H9 (cell line): ENCODE results near the gene MYCBPAP. TPM values are rescaled to one million over a fixed set of nuclear protein-coding genes. Genes with fewer than 3 reads are reported as not detected.

Experiments used
- DNase-seq: peaks from one replicate; pipeline ENCODE4 v3.0.0-alpha.2; 2017
- H2AFZ ChIP-seq: one replicate; pipeline ENCODE4 v1.6.1; 2013; ENCODE audit warnings: mild to moderate bottlenecking, low read length, control low read depth, moderate library complexity
- H2AK5ac ChIP-seq: 2 replicates; pipeline ENCODE4 v1.6.1; 2013; ENCODE audit warnings: low read length, control low read depth, mixed read lengths; ENCODE audit not compliant: insufficient read length
- H2BK120ac ChIP-seq: one replicate; pipeline ENCODE4 v1.6.1; 2013; ENCODE audit warnings: low read depth, mild to moderate bottlenecking, low read length, control low read depth, inconsistent platforms; ENCODE audit not compliant: poor library complexity, severe bottlenecking
- H2BK12ac ChIP-seq: 2 replicates; pipeline ENCODE4 v1.6.1; 2013; ENCODE audit warnings: low read length, control low read depth, mixed read lengths, low read depth; ENCODE audit not compliant: insufficient read length
- H2BK15ac ChIP-seq: 2 replicates; pipeline ENCODE4 v1.6.1; 2013; ENCODE audit warnings: low read depth, low read length, control low read depth
- H2BK20ac ChIP-seq: one replicate; pipeline ENCODE4 v1.6.1; 2013; ENCODE audit warnings: low read depth, mild to moderate bottlenecking, low read length, control low read depth, inconsistent platforms; ENCODE audit not compliant: poor library complexity, severe bottlenecking
- H2BK5ac ChIP-seq: 2 replicates; pipeline ENCODE4 v1.6.1; 2013; ENCODE audit warnings: low read length, control low read depth, mixed read lengths; ENCODE audit not compliant: insufficient read length
- H3K14ac ChIP-seq: 2 replicates; pipeline ENCODE4 v1.6.1; 2013; ENCODE audit warnings: low read length, control low read depth; ENCODE audit not compliant: insufficient read depth
- H3K18ac ChIP-seq: 2 replicates; pipeline ENCODE4 v1.6.1; 2013; ENCODE audit warnings: low read depth, mild to moderate bottlenecking, mixed read lengths, low read length, control low read depth; ENCODE audit not compliant: insufficient read length
- H3K23ac ChIP-seq: 2 replicates; pipeline ENCODE4 v1.6.1; 2013; ENCODE audit warnings: low read length, control low read depth, mixed read lengths, low read depth; ENCODE audit not compliant: insufficient read length
- H3K23me2 ChIP-seq: 2 replicates; pipeline ENCODE4 v1.6.1; 2013; ENCODE audit warnings: low read depth, mild to moderate bottlenecking, mixed read lengths, low read length, control low read depth; ENCODE audit not compliant: insufficient read length, poor library complexity, severe bottlenecking
- H3K27ac ChIP-seq: 2 replicates; pipeline ENCODE4 v1.5.1; 2013; ENCODE audit warnings: low read length, control low read depth, mixed read lengths, low read depth; ENCODE audit not compliant: insufficient read length
- H3K27me3 ChIP-seq: 2 replicates; pipeline ENCODE4 v1.6.1; 2013; ENCODE audit warnings: low read length, control low read depth, inconsistent platforms; ENCODE audit not compliant: insufficient read depth
- H3K4ac ChIP-seq: 2 replicates; pipeline ENCODE4 v1.6.1; 2013; ENCODE audit warnings: low read depth, mild to moderate bottlenecking, control low read depth, inconsistent platforms, low read length, moderate library complexity
- H3K4me1 ChIP-seq: 2 replicates; pipeline ENCODE4 v1.6.1; 2013; ENCODE audit warnings: low read length, control low read depth, inconsistent platforms; ENCODE audit not compliant: insufficient read depth
- H3K4me2 ChIP-seq: 2 replicates; pipeline ENCODE4 v1.6.1; 2013; ENCODE audit warnings: low read length, control low read depth, mixed read lengths; ENCODE audit not compliant: insufficient read length, insufficient read depth
- H3K56ac ChIP-seq: 2 replicates; pipeline ENCODE4 v1.6.1; 2013; ENCODE audit warnings: low read depth, mild to moderate bottlenecking, mixed read lengths, low read length, control low read depth; ENCODE audit not compliant: insufficient read length
- H3K79me1 ChIP-seq: 2 replicates; pipeline ENCODE4 v1.6.1; 2013; ENCODE audit warnings: low read depth, mild to moderate bottlenecking, moderate library complexity, low read length, control low read depth, inconsistent platforms; ENCODE audit not compliant: insufficient read depth, poor library complexity, severe bottlenecking
- H3K79me2 ChIP-seq: 2 replicates; pipeline ENCODE4 v1.6.1; 2013; ENCODE audit warnings: low read length, control low read depth, inconsistent platforms; ENCODE audit not compliant: insufficient read depth
- H3K9ac ChIP-seq: 2 replicates; pipeline ENCODE4 v1.6.1; 2013; ENCODE audit warnings: low read length, control low read depth, mixed read lengths; ENCODE audit not compliant: insufficient read length; ENCODE audit errors: extremely low read depth
- H3K9me3 ChIP-seq: one replicate; pipeline ENCODE4 v1.6.1; 2013; ENCODE audit warnings: low read depth, low read length, inconsistent platforms; ENCODE audit not compliant: control insufficient read depth
- H3T11ph ChIP-seq: one replicate; pipeline ENCODE4 v1.6.1; 2013; ENCODE audit warnings: mild to moderate bottlenecking, low read length, control low read depth, inconsistent platforms
- H4K20me1 ChIP-seq: one replicate; pipeline ENCODE4 v1.6.1; 2013; ENCODE audit not compliant: control insufficient read depth, insufficient read length, insufficient read depth
- H4K5ac ChIP-seq: 2 replicates; pipeline ENCODE4 v1.6.1; 2013; ENCODE audit warnings: low read depth, mild to moderate bottlenecking, mixed read lengths, low read length, control low read depth; ENCODE audit not compliant: insufficient read length
- H4K8ac ChIP-seq: replicated peaks from 2 replicates; pipeline ENCODE4 v1.6.1; 2013; ENCODE audit warnings: low read length, control low read depth, mixed read lengths, low read depth; ENCODE audit not compliant: insufficient read length
- H4K91ac ChIP-seq: 2 replicates; pipeline ENCODE4 v1.6.1; 2013; ENCODE audit warnings: low read depth, mild to moderate bottlenecking, moderate library complexity, mixed read lengths, low read length, control low read depth; ENCODE audit not compliant: insufficient read length
- H3K27ac Mint-ChIP-seq, 3 experiments: 2 replicates in 2 of 3; 3 replicates in 1 of 3; pipeline ENCODE4 v1.8.0; 2020 to 2021; ENCODE audit warnings: mixed read lengths in 3 of 3, mild to moderate bottlenecking in 1 of 3, moderate library complexity in 1 of 3
- H3K27me3 Mint-ChIP-seq: 2 replicates; pipeline ENCODE4 v1.8.0; 2021; ENCODE audit warnings: low read depth, mild to moderate bottlenecking, moderate library complexity, mixed read lengths
- H3K36me3 Mint-ChIP-seq, 3 experiments: 2 replicates in 2 of 3; 3 replicates in 1 of 3; pipeline ENCODE4 v1.8.0; 2020 to 2021; ENCODE audit warnings: low read depth in 3 of 3, mixed read lengths in 3 of 3; ENCODE audit not compliant: insufficient read depth in 1 of 3
- H3K4me1 Mint-ChIP-seq, 2 experiments: 2 replicates each; pipeline ENCODE4 v1.8.0; 2020; ENCODE audit warnings: mixed read lengths in 2 of 2
- H3K4me3 Mint-ChIP-seq, 2 experiments: 2 replicates in 1 of 2; 3 replicates in 1 of 2; pipeline ENCODE4 v1.8.0; 2020 to 2021; ENCODE audit warnings: mild to moderate bottlenecking in 2 of 2, mixed read lengths in 2 of 2, moderate library complexity in 1 of 2
- H3K9me3 Mint-ChIP-seq, 2 experiments: 2 replicates in 1 of 2; 3 replicates in 1 of 2; pipeline ENCODE4 v1.8.0; 2020; ENCODE audit warnings: mild to moderate bottlenecking in 2 of 2, mixed read lengths in 2 of 2, moderate library complexity in 1 of 2
- CTCF ChIP-seq: fragments of 200-600 bp; sonication (generic); conservative IDR thresholded peaks from 3 replicates; pipeline ENCODE4 v1.8.0; 2021; ENCODE audit warnings: antibody characterized with exemption, mild to moderate bottlenecking
- WGBS: extraction: QIAGEN DNeasy Blood & Tissue Kit; methylation state at CpG from one replicate; pipeline ENCODE4 v1.1.7; 2013; ENCODE audit warnings: missing lambda C conversion rate, low lambda C conversion rate, mixed read lengths; ENCODE audit not compliant: insufficient read length; ENCODE audit errors: extremely low coverage; 5-methylcytosine and 5-hydroxymethylcytosine counted together
- total RNA-seq: library from RNA; stranded (reverse); gene quantifications from 2 replicates; pipeline ENCODE4 v1.2.1, GENCODE V29; 2021

MYCBPAP gene
- total RNA-seq, 1 experiment from 2014 or later: 1.7 TPM

- no peaks in the 10 kb centered on the region; a peak in 1 of 5 replicates for H3K9me3 Mint-ChIP-seq
- H3K4me1 Mint-ChIP-seq: peaks cover 6 to 17% of the 10 kb centered on the region in 2 experiments; a peak in 3 of 4 replicates
- no peak overlapping the region for H3K27ac Mint-ChIP-seq
These were observed 46.0 kb downstream of the MYCBPAP start for GRCh38 chr17:50554201-50554600.

More at GRCh38 chr17:50554201-50554600, 46.0 kb downstream of the MYCBPAP start:
- Histone ChIP-seq H3K79me1 (no peaks in the 10 kb centered on the region), H4K8ac (no peak overlapping the region), H3K4me1 (no peaks in the 10 kb centered on the region), H4K20me1 (no peaks in the 10 kb centered on the region), H2BK20ac (no peak overlapping the region), H3K79me2 (no peaks in the 10 kb centered on the region), H3K23me2 (peaks cover 4% of the 10 kb centered on the region), H2BK15ac (no peak overlapping the region), H4K5ac (no peak overlapping the region), H3K18ac (no peak overlapping the region), H3K27ac (no peak overlapping the region), H3K4me2 (no peak overlapping the region), H3K14ac (no peak overlapping the region), H3K27me3 (peaks cover 11% of the 10 kb centered on the region), H2AFZ (no peak overlapping the region), H3K4ac (no peak overlapping the region), H2BK120ac (no peak overlapping the region), H3T11ph (no peak overlapping the region), H3K23ac (no peak overlapping the region), H3K9ac (no peak overlapping the region), H4K91ac (no peak overlapping the region), H2BK5ac (no peak overlapping the region), H2AK5ac (no peak overlapping the region), H3K9me3 (no peaks in the 10 kb centered on the region), H2BK12ac (no peak overlapping the region), H3K56ac (no peak overlapping the region)
- Mint-ChIP-seq H3K4me3 (no peak overlapping the region), H3K27me3 (peaks cover 37% of the 10 kb centered on the region), H3K36me3 (no peaks in the 10 kb centered on the region; a peak in 1 of 7 replicates)
- no CpG with 5 or more reads among the region's 17 CpGs for WGBS
- TF ChIP-seq CTCF: no peak
- no peak for DNase-seq
